GM21423 (cell line): ENCODE measurements around the gene RAPGEF2.

Experiments
- ATAC-seq: cut with Tn5 transposase; IDR thresholded peaks from one replicate; pipeline ENCODE4 v1.9.1; 2021; ENCODE audit warnings: mild to moderate bottlenecking, moderate library complexity; ENCODE audit not compliant: unreplicated experiment

RAPGEF2 gene

DNA sequence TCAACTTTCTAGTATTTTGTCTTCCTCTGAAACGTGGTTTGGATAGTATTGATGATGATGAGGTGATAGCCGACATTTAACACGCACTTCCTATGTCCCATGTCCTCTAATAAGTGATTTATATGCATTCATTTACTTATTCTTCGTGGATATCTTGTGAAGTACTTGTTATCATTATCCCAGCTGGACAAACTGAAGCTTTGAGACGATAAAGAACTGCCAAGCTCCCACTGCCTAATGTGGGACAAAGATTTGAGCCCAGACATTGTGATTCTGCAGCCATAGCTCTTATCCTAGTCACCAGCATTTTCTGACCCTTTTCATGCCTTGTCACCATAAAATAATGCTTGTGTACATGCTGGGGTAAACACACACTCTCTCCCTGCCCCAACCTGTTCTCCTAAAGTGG is 92.5 kb downstream of the RAPGEF2 start:
- ATAC-seq = no peak

GRCh38 chr4:159197260-159197884 is 94.5 kb downstream of the RAPGEF2 start:
- ATAC-seq = no peak

GRCh38 chr4:159197885-159198269 is 95.0 kb downstream of the RAPGEF2 start:
- ATAC-seq = no peak

DNA sequence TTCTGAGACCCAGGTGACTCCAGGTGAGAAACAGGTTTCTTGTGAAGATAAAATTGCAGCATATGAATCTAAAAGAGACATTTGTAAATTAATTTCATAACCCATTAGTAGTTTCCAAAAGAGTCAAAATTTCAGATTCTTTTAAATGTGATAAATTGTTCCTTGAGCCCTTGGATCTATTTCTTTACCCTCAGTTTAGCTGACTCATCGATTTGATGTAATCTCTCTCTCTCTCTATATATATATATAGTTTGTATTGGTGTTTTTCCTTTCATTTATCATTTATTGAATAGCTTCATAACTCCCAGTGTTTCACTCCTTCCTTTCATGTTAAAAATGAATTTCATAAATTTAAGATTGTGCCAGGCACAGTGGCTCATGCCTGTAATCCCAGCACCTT is 96.9 kb downstream of the RAPGEF2 start:
- no peak for ATAC-seq

GRCh38 chr4:159201168-159201567 is 98.3 kb downstream of the RAPGEF2 start:
- ATAC-seq = no peak

- ATAC-seq = no peak
Observed at GRCh38 chr4:159204566-159204965, 101.7 kb downstream of the RAPGEF2 start.

- no peak for ATAC-seq
Observed at GRCh38 chr4:159205466-159205865, 102.6 kb downstream of the RAPGEF2 start.

DNA sequence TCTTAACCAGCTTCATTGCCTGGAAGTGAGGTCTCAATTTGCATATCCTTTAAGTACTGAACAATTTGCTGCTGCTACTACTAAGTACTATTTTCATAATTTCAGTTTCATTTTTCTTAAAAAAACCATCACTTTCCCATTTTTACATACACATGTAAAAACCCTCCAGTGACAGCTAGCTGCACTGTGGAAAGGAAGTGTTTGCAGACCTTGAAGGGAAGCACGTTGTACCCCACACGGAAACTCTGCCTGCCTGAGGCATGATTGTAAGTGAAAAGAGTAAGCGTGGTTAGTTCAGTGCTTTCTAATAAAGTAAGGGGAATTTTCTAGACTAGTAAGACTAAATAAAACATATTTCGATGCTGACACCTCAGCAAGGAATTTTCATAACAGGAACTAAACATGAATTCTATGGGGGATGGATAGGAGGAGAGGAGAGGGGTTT is 103.6 kb downstream of the RAPGEF2 start:
- peak; percentile 91 for ATAC-seq

GRCh38 chr4:159209249-159209648 is 106.4 kb downstream of the RAPGEF2 start:
- ATAC-seq = no peak

GRCh38 chr4:159210975-159211374 is 108.1 kb downstream of the RAPGEF2 start:
- no peak for ATAC-seq

GRCh38 chr4:159212675-159213293 is 109.9 kb downstream of the RAPGEF2 start:
- ATAC-seq = no peak

DNA sequence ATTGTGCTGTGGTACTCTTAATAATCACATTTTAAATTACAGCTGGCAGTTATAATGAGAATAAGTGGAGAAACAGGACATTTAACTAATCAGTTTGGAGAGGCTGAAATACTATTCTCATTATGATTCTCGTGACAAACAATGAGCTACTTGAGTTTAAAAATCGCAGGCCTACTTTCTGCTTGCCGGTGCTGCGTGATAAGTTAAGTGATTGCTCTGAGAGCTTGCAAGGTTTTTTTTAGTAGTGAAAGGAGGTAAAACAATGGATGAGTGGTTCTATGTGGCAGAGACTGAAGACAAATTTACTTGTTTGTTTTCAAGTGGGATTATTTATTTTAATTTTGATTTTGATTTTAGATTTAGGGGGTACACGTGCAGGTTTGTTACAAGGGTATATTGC is 114.0 kb downstream of the RAPGEF2 start:
- ATAC-seq = no peak

DNA sequence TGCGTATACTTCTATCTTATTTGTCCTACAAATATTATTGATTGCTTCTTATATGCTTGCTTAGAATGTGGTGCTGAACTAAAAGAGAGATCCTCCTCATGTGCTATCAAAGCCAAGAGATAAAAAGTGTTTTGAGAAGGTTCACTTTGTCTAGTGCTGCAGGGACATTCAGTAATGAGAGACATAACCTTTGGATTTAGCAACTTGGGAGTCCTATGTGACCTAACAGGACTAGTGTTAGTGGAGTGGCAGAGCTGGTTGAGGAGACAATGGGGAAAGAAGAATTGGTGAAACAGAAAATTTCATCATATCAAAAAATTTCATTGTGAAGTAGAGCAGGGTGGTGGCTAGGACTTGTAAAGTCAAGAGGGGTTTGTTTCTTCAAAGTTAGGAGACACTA is 117.0 kb downstream of the RAPGEF2 start:
- no peak for ATAC-seq

DNA sequence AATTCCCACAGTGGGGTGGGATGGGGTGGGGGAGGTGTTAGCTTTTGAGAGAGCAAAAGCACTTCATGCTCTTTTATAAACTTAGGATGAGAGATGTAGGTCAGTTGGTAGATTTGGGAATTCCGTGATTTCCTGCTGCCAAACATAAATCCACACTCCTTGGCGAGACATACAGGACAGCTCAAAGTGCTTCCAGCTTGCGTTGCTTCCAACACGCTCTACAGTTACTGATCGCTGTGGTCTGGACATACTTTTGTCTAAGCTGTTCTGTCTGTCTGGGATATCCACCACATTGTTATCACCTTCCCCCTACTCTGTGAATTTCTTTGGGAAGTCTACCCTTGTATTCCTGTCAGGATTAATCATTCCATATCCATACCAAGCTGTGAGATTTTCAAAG is 117.5 kb downstream of the RAPGEF2 start:
- ATAC-seq = no peak

DNA sequence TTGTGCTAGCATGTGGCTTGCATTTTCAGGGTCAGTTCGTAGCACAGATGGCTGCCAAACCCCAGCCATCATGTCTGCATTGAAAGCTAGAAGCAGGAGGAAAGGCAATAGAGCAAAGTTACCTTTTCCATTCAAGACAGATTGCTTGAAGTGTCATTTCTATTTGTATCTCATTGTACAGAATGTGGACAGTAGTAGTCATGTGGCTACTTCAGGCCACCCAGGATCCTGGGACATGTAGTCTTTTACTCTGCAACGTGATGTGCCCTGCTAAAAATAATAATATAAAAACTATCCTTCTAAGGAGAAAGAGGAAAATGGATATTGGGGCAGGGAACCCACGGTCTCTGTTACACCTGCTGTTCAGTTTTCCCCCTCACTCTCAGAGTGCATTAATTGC is 118.4 kb downstream of the RAPGEF2 start:
- ATAC-seq = no peak

DNA sequence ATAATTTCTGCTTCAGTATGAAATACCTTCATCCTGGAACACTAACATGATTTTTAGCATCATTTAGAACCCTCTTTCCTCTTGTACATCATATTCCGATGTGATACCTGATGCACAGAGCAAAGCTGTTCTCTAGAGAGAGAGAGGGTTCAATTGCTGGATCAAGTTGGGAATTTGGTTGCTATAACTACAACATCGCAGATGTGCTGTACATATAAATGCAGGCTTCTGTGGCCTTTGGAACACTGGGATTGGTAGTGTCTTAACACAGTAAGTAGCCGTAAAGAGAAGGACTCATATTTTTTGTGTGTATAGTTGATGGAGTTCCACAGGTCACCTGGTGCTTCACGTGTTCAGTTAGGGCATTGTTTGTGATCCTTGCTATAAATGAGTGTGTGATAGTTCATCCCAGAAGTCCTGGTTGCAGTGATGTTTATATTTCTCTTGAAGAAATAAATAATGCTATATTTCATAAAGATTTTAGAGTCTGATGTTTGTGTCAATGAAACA is 119.2 kb downstream of the RAPGEF2 start:
- no peak for ATAC-seq

- no peak for ATAC-seq
Observed at GRCh38 chr4:159224408-159224807, 121.5 kb downstream of the RAPGEF2 start.

GRCh38 chr4:159227378-159227777 is 124.5 kb downstream of the RAPGEF2 start:
- no peak for ATAC-seq

DNA sequence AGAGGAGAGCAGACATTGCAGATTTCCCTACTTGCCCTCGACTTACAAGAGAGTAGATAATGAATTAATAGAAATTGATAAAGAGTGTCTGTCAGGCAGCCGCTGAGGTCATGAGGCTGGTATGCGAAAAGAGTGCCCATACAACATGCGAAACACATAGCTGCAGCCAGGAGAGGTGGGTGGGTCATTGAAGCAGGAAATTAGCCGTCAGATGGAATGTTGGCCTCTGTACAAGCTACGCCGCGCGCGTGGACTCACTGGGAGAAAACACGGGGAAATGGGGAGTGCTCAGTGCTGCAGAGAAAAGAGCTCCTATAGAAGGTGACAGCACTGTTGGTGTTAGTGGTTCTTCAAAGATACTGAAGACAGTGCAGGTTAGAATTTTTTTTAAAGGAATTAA is 125.1 kb downstream of the RAPGEF2 start:
- ATAC-seq = no peak

DNA sequence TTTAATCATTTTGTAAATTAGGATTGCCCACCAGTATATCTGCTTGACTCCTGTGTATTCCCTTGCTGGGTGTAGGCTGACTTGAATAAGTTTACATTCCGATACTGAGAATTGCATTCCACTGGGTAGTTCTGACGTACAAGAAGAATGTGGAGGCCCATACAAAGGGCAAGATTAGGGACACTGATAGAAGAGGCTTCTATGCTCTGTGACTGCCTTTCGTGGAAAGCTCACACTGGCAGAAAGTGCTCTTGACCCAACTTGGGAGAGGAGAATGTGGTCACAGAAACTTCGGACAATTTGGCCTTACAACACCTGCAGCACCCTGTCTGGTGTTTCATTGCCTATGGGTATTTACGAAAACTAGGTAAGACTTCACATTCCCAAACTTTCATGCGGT is 126.3 kb downstream of the RAPGEF2 start:
- no peak for ATAC-seq

DNA sequence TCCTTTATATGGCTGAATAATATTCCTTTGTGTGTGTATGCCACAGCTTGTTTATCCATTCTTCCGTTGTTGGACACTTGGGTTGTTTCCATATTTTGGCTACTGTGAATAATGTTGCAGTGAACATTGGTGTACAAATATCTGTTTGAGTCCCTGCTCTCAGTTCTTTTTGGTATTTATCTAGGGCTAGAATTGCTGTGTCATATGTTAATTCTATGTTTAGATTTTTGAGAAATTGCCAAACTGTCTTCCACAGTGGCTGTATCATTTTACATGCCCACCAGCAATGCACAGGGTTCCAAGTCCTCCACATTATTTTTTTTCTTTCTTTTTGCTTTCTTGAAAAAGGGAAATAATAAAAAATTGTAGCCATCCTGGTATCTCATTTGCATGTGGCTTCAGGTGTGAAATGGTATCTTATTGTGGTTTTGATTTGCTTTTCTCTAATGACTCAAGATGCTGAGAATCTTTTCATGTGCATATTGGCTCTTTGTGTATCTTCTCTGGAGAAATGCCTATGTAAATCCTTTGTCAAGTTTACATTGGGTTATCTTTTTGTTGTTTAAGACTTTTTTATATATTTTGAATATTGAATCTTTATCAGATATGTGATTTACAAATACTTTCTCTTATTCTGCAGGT is 129.7 kb downstream of the RAPGEF2 start:
- peak; percentile 48 for ATAC-seq

DNA sequence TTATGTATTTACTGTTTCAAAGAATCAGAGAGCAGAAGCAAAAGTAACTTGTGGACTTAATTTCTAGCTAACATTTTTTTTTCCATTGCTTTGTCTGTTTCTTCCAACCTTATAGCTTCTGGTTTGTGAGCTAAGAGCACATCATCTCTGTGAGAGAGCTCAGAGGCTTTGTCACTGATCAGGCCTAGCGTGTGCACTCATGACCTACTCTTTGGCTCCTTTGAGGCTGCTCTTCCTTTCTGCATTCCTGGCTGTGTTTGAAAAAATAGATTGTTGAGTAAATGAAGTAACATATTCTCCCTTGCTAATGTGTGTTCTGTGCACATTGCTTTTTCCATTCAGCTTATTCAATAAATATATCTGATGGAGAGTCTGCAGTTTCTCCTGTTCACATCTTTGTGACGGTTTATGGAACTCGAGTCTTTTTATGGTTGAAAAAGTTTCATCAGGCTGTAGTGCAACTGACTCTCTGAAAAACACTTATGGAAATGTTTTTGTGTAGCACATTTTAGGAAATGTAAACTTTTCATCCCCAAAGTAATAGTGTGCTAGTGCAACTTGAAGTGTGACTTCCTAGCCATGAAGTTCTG is 133.0 kb downstream of the RAPGEF2 start:
- no peak for ATAC-seq
